Sigmoid colon (tissue), 4 donors: Measurements from ENCODE around the gene LEF1.

Experiments
- EP300 ChIP-seq, 4 donors: sonication (generic); formaldehyde crosslinking; IDR thresholded peaks; one replicate each; pipeline ENCODE4 v1.6.1; 2017; ENCODE audit warnings: antibody characterized with exemption in 4 of 4
- POLR2AphosphoS5 ChIP-seq, 4 donors: sonication (generic); formaldehyde crosslinking; IDR thresholded peaks; one replicate each; pipeline ENCODE4 v1.6.1; 2017; ENCODE audit warnings: antibody characterized with exemption in 4 of 4
- TF ChIP-seq, protein P1 (sequence below), 4 experiments: fragments of 450-650 bp in 3 of 4; fragments of 200-600 bp in 1 of 4; IDR thresholded peaks; one replicate each; pipeline ENCODE4 v1.5.1; 2016 to 2019; ENCODE audit warnings: antibody characterized with exemption in 4 of 4, mild to moderate bottlenecking in 3 of 4, moderate library complexity in 2 of 4

DNA sequence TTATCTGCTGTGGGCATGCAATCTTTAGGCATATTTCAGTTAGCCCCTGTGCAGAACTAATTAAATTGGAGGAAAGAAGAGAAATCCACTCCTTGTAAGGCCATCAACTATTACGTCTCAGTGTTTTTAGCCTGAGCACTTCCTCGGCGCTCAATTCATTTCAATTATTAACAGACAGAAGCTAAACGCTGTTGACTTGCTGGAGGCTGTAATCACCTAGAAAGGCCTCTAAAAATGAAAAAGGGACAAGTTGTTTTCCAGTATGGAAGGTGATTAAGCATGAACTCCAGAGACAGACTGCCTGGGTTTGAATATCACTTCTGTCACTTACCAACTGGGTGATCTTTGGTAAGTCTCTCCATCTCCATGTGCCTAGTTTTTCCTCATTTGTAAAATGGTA, 59.6 kb downstream of the LEF1 start:
- TF ChIP-seq, protein P1, sequence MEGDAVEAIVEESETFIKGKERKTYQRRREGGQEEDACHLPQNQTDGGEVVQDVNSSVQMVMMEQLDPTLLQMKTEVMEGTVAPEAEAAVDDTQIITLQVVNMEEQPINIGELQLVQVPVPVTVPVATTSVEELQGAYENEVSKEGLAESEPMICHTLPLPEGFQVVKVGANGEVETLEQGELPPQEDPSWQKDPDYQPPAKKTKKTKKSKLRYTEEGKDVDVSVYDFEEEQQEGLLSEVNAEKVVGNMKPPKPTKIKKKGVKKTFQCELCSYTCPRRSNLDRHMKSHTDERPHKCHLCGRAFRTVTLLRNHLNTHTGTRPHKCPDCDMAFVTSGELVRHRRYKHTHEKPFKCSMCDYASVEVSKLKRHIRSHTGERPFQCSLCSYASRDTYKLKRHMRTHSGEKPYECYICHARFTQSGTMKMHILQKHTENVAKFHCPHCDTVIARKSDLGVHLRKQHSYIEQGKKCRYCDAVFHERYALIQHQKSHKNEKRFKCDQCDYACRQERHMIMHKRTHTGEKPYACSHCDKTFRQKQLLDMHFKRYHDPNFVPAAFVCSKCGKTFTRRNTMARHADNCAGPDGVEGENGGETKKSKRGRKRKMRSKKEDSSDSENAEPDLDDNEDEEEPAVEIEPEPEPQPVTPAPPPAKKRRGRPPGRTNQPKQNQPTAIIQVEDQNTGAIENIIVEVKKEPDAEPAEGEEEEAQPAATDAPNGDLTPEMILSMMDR (IDR thresholded peaks at IDR 0.05), result no peak
- TF ChIP-seq POLR2AphosphoS5 (IDR thresholded peaks at IDR 0.05) (no peak), EP300 (IDR thresholded peaks at IDR 0.05) (no peak)
